T47D (cell line): ENCODE measurements around the gene BMP7.

Source experiments
- DNase-seq, 2 experiments: peaks; one replicate each; pipeline versions ENCODE4 v3.0.0 to v3.0.0-alpha.2; 2011 to 2012; ENCODE audit warnings: low read depth in 1 of 2, low spot score in 1 of 2
- JUND ChIP-seq: IDR thresholded peaks from 2 replicates; pipeline ENCODE4 v1.6.1; 2012; ENCODE audit warnings: low read depth
- in situ Hi-C: cut with HindIII; loops from 2 replicates; pipeline ENCODE4 v1.10.0; 2016; ENCODE audit warnings: low sequenced_read_pairs, low pct_unique_long_range_greater_than_20kb

BMP7 gene

GRCh38 chr20:57148263-57148662 lies 118.2 kb downstream of the BMP7 start:
- in situ Hi-C loops, result no loop called here
- no peak for TF ChIP-seq JUND

GRCh38 chr20:57147185-57147584 lies 119.3 kb downstream of the BMP7 start:
- TF ChIP-seq JUND, result no peak
- in situ Hi-C loops, result no loop called here
- DNase-seq, result no peak

More at GRCh38 chr20:57148263-57148662, 118.2 kb downstream of the BMP7 start:
- no peak for DNase-seq

GRCh38 chr20:57146155-57146554 lies 120.3 kb downstream of the BMP7 start:
- DNase-seq, result no peak
- TF ChIP-seq JUND, result no peak
- in situ Hi-C loops, result no loop called here

- no peak for TF ChIP-seq JUND
- in situ Hi-C loops, result no loop called here
- no peak for DNase-seq
Observed at GRCh38 chr20:57145089-57145631, 121.3 kb downstream of the BMP7 start.

- TF ChIP-seq JUND, result no peak
- in situ Hi-C loops, result no loop called here
- DNase-seq, result no peak
Observed at GRCh38 chr20:57143173-57143572, 123.3 kb downstream of the BMP7 start.

- no peak for DNase-seq
- TF ChIP-seq JUND, result no peak
- in situ Hi-C loops, result no loop called here
Observed at GRCh38 chr20:57142667-57143066, 123.8 kb downstream of the BMP7 start.

GRCh38 chr20:57141492-57141891 lies 124.9 kb downstream of the BMP7 start:
- TF ChIP-seq JUND, result no peak
- no peak for DNase-seq
- in situ Hi-C loops, result no loop called here

- in situ Hi-C loops, result no loop called here
- DNase-seq, result no peak
- no peak for TF ChIP-seq JUND
Observed at GRCh38 chr20:57140416-57140965, 126.0 kb downstream of the BMP7 start.

- in situ Hi-C loops, result no loop called here
- DNase-seq, result no peak
- TF ChIP-seq JUND, result no peak
Observed at GRCh38 chr20:57139342-57140093, 126.9 kb downstream of the BMP7 start.

GRCh38 chr20:57138198-57138995 lies 128.0 kb downstream of the BMP7 start:
- no peak for DNase-seq
- in situ Hi-C loops, result no loop called here
- TF ChIP-seq JUND, result no peak

GRCh38 chr20:57137676-57138075 lies 128.8 kb downstream of the BMP7 start:
- TF ChIP-seq JUND, result no peak
- in situ Hi-C loops, result no loop called here
- DNase-seq, result no peak

GRCh38 chr20:57136734-57137133 lies 129.7 kb downstream of the BMP7 start:
- TF ChIP-seq JUND, result no peak
- no peak for DNase-seq
- in situ Hi-C loops, result no loop called here

GRCh38 chr20:57135875-57136274 lies 130.6 kb downstream of the BMP7 start:
- in situ Hi-C loops, result no loop called here
- TF ChIP-seq JUND, result no peak
- DNase-seq, result no peak
